PC-9 (cell line): Measurements from ENCODE around the gene SLC44A4. TPM values are rescaled to one million over a fixed set of nuclear protein-coding genes. Genes with fewer than 3 reads are reported as not detected.

Experiments used
- BruUV-seq: library from RNA; stranded (reverse); fragments of 400-500 nt; replicated peaks from 2 replicates; lab custom pipeline; 2021; lab: Mats Ljungman, UMichigan
- CTCF ChIA-PET: fragments of 300-600 bp; sonication (Branson Sonifier 250); formaldehyde crosslinking; loops from one replicate; lab custom pipeline; 2022; ENCODE audit warnings: antibody characterized with exemption; lab: Charles Lee
- POLR2A ChIA-PET: fragments of 300-600 bp; sonication (Branson Sonifier 250); formaldehyde crosslinking; loops from one replicate; lab custom pipeline; 2022; ENCODE audit warnings: antibody characterized with exemption; ENCODE audit not compliant: unreplicated experiment; lab: Charles Lee
- DNase-seq, 2 experiments: peaks; one replicate each; pipeline versions ENCODE4 v3.0.0 to v3.0.0-alpha.2; 2015 to 2022; ENCODE audit warnings: mixed read lengths in 1 of 2
- H2AFZ ChIP-seq: fragments of 200-600 bp; sonication (generic); 2 replicates; pipeline ENCODE4 v1.8.1; 2017; ENCODE audit warnings: antibody characterized with exemption
- H3F3A ChIP-seq: fragments of 200-600 bp; sonication (generic); 2 replicates; pipeline ENCODE4 v1.8.1; 2017; ENCODE audit warnings: antibody characterized with exemption, mild to moderate bottlenecking, low read depth; ENCODE audit not compliant: insufficient read depth
- H3K27ac ChIP-seq: fragments of 200-600 bp; sonication (generic); 2 replicates; pipeline ENCODE4 v1.6.1; 2016; ENCODE audit warnings: mixed run types
- H3K27me3 ChIP-seq: fragments of 200-600 bp; sonication (generic); 2 replicates; pipeline ENCODE4 v1.6.1; 2016; ENCODE audit warnings: low read depth, mixed run types; ENCODE audit not compliant: insufficient read depth
- H3K36me3 ChIP-seq: fragments of 200-600 bp; sonication (generic); 2 replicates; pipeline ENCODE4 v1.6.1; 2016; ENCODE audit warnings: low read depth, mixed run types
- H3K4me1 ChIP-seq: fragments of 200-600 bp; sonication (generic); replicated peaks from 2 replicates; pipeline ENCODE4 v1.6.1; 2016; ENCODE audit warnings: mixed run types; ENCODE audit not compliant: insufficient read depth
- H3K4me2 ChIP-seq: fragments of 200-600 bp; sonication (generic); 2 replicates; pipeline ENCODE4 v1.6.1; 2017; ENCODE audit warnings: mixed run types
- H3K4me3 ChIP-seq: fragments of 200-600 bp; sonication (generic); 2 replicates; pipeline ENCODE4 v1.6.1; 2016; ENCODE audit warnings: mixed run types
- H3K79me2 ChIP-seq: fragments of 200-600 bp; sonication (generic); 2 replicates; pipeline ENCODE4 v1.6.1; 2017; ENCODE audit warnings: low read depth, mixed run types
- H3K9me2 ChIP-seq: fragments of 200-600 bp; sonication (generic); 2 replicates; pipeline ENCODE4 v1.8.1; 2017; ENCODE audit warnings: mild to moderate bottlenecking; ENCODE audit not compliant: insufficient read depth
- H3K9me3 ChIP-seq: fragments of 200-600 bp; sonication (generic); 2 replicates; pipeline ENCODE4 v1.8.1; 2016; ENCODE audit warnings: low read depth; ENCODE audit not compliant: insufficient read depth
- H4K20me1 ChIP-seq: fragments of 200-600 bp; sonication (generic); 2 replicates; pipeline ENCODE4 v1.8.1; 2017; ENCODE audit not compliant: insufficient read depth
- CTCF ChIP-seq: fragments of 200-600 bp; sonication (generic); conservative IDR thresholded peaks from 2 replicates; pipeline ENCODE4 v1.6.1; 2017; ENCODE audit warnings: mixed run types, antibody characterized with exemption, mild to moderate bottlenecking, moderate library complexity
- EZH2 ChIP-seq: fragments of 200-600 bp; sonication (generic); IDR thresholded peaks from 2 replicates; pipeline ENCODE4 v1.8.0; 2017; ENCODE audit warnings: antibody characterized with exemption, low read depth
- intact Hi-C: fragments of 100-400 bp; cut with micrococcal nuclease; formaldehyde crosslinking; loops from one replicate; pipeline ENCODE4 v1.10.0; 2022; ENCODE audit not compliant: unreplicated experiment
- total RNA-seq: library from RNA; stranded (reverse); gene quantifications from 2 replicates; pipeline ENCODE4 v1.2.3, GENCODE V29; 2021

SLC44A4 gene
- total RNA-seq, 1 experiment from 2014 or later = 44.4 TPM

- no peak for TF ChIP-seq CTCF
- TF ChIP-seq EZH2 = no peak
- Histone ChIP-seq H2AFZ (no peak overlapping the region), H3K27me3 (no peaks in the 10 kb centered on the region), H3K9me3 (no peaks in the 10 kb centered on the region), H3K9me2 (no peaks in the 10 kb centered on the region), H3F3A (peaks cover 89% of the 10 kb centered on the region), H4K20me1 (peaks cover 41% of the 10 kb centered on the region), H3K4me2 (peak overlapping the region; percentile 98), H3K4me1 (peaks cover 27% of the 10 kb centered on the region), H3K36me3 (peaks cover 44% of the 10 kb centered on the region), H3K4me3 (peak overlapping the region; percentile 94), H3K27ac (peak overlapping the region; percentile 77), H3K79me2 (peaks cover 63% of the 10 kb centered on the region)
- POLR2A ChIA-PET = interaction anchor here (0.7 kb wide), 1 partner anchor 119 kb away, joined by 4 read pairs; no protein-coding TSS in a partner anchor
- intact Hi-C loops = no loop called here
- no TSS peak for BruUV-seq
- CTCF ChIA-PET = interaction anchor here (0.6 kb wide), 1 partner anchor 164 kb away, joined by 4 read pairs; no protein-coding TSS in a partner anchor
- DNase-seq = no peak
These were observed 41.3 kb downstream of the SLC44A4 start for GRCh38 chr6:31837369-31838113.

- Histone ChIP-seq H3K36me3 (peaks cover 44% of the 10 kb centered on the region), H3K4me1 (peaks cover 33% of the 10 kb centered on the region), H3K4me3 (peak overlapping the region; percentile 94), H3K9me2 (no peaks in the 10 kb centered on the region), H4K20me1 (peaks cover 43% of the 10 kb centered on the region), H3K79me2 (peaks cover 71% of the 10 kb centered on the region), H3K9me3 (no peaks in the 10 kb centered on the region), H3K4me2 (peak overlapping the region; percentile 98), H3K27me3 (no peaks in the 10 kb centered on the region), H3F3A (peaks cover 86% of the 10 kb centered on the region), H2AFZ (no peak overlapping the region), H3K27ac (peak overlapping the region; percentile 77)
- intact Hi-C loops = no loop called here
- TF ChIP-seq CTCF = no peak; the same call in 1 of the 2 replicates
- TF ChIP-seq EZH2 = no peak
- no peak for DNase-seq
- POLR2A ChIA-PET = interaction anchor here (0.5 to 0.7 kb wide), 3 partner anchors 29 to 136 kb away, joined by 3 to 4 read pairs (median 3); a partner anchor contains a TSS
- BruUV-seq = no TSS peak
- CTCF ChIA-PET = no interaction called here
These were observed 42.1 kb downstream of the SLC44A4 start for GRCh38 chr6:31836474-31837368.

- H3K36me3 ChIP-seq = peaks cover 44% of the 10 kb centered on the region
- DNase-seq = no peak
- H3K9me2 ChIP-seq = no peaks in the 10 kb centered on the region
- CTCF ChIA-PET = no interaction called here
- POLR2A ChIA-PET = interaction anchor here (0.5 to 0.6 kb wide), 2 partner anchors 28 to 136 kb away, joined by 3 read pairs; a partner anchor contains a TSS
- intact Hi-C loops = no loop called here
- BruUV-seq = no TSS peak
- no peaks in the 10 kb centered on the region for H3K9me3 ChIP-seq
- H4K20me1 ChIP-seq = peaks cover 50% of the 10 kb centered on the region
- H3K27me3 ChIP-seq = no peaks in the 10 kb centered on the region
- TF ChIP-seq CTCF = no peak
- no peak for TF ChIP-seq EZH2
- H3K4me3 ChIP-seq = peak overlapping the region; percentile 94
- H3F3A ChIP-seq = peaks cover 86% of the 10 kb centered on the region
- no peak overlapping the region for H2AFZ ChIP-seq
- peak overlapping the region; percentile 77 for H3K27ac ChIP-seq
- peaks cover 78% of the 10 kb centered on the region for H3K79me2 ChIP-seq
- H3K4me1 ChIP-seq = peaks cover 38% of the 10 kb centered on the region
- peak overlapping the region; percentile 98 for H3K4me2 ChIP-seq
These were observed 42.7 kb downstream of the SLC44A4 start for GRCh38 chr6:31836047-31836473.
